HCT116 (cell line): ENCODE results near the gene MBTPS1. TPM values are rescaled to one million over a fixed set of nuclear protein-coding genes. Genes with fewer than 3 reads are reported as not detected.

Source experiments
- ATAC-seq: fragments of 200-7000 bp; cut with Tn5 transposase; 2 replicates; pipeline ENCODE4 v1.9.1; 2020; ENCODE audit warnings: mild to moderate bottlenecking, moderate library complexity
- BruUV-seq: library from RNA; stranded (reverse); fragments of 400-500 nt; replicated peaks from 2 replicates; lab custom pipeline; 2021; lab: Mats Ljungman, UMichigan
- CTCF ChIA-PET: fragments of 300-600 bp; sonication (Branson Sonifier 250); formaldehyde crosslinking; loops from one replicate; lab custom pipeline; 2021; ENCODE audit warnings: antibody characterized with exemption; lab: Charles Lee
- POLR2A ChIA-PET: fragments of 300-600, 350-600 bp; sonication (Branson Sonifier 250); formaldehyde crosslinking; loops from one replicate; lab custom pipeline; 2021; ENCODE audit warnings: antibody characterized with exemption; lab: Charles Lee
- RAD21 ChIA-PET, 2 experiments: fragments of 300-600 bp; sonication (Branson Sonifier 250); formaldehyde crosslinking; loops; one replicate each; lab custom pipeline; 2023; ENCODE audit warnings: low total read pairs in 2 of 2; ENCODE audit not compliant: uncharacterized antibody in 2 of 2, unreplicated experiment in 2 of 2, low non-redundant PET in 1 of 2; lab: Charles Lee
- DNase-seq: peaks from one replicate; pipeline ENCODE4 v3.0.0-alpha.2; 2010; ENCODE audit warnings: low read depth, low spot score
- H2AFZ ChIP-seq: fragments of 200-600 bp; shearing (Covaris generic), sonication (generic); 2 replicates; pipeline ENCODE4 v1.6.1; 2017; ENCODE audit warnings: low read depth, mixed run types, mixed read lengths, antibody characterized with exemption, low read length; ENCODE audit not compliant: poor library complexity, severe bottlenecking
- H3K27ac ChIP-seq: 2 replicates; pipeline ENCODE4 v1.5.1; 2012; ENCODE audit warnings: low read depth, low read length
- H3K27me3 ChIP-seq: fragments of 200-600 bp; sonication (generic); 2 replicates; pipeline ENCODE4 v1.6.1; 2016; ENCODE audit warnings: mixed run types, low read length, mixed read lengths; ENCODE audit not compliant: insufficient read depth
- H3K36me3 ChIP-seq, 2 experiments: fragments of 200-500 bp in 1 of 2; fragments of 200-600 bp in 1 of 2; sonication (Bioruptor generic) in 1 of 2; sonication (generic) in 1 of 2; 2 replicates each; pipeline versions ENCODE4 v1.5.1 to v1.6.1; 2014 to 2016; ENCODE audit warnings: low read length in 2 of 2, inconsistent platforms in 1 of 2, mixed read lengths in 1 of 2, mixed run types in 1 of 2; ENCODE audit not compliant: insufficient read depth in 2 of 2, control insufficient read depth in 1 of 2
- H3K4me1 ChIP-seq, 2 experiments: fragments of 200-600 bp in 1 of 2; sonication (generic) in 1 of 2; 2 replicates each; pipeline versions ENCODE4 v1.5.1 to v1.6.1; 2012 to 2017; ENCODE audit warnings: low read length in 2 of 2, inconsistent platforms in 1 of 2, mild to moderate bottlenecking in 1 of 2, mixed read lengths in 1 of 2, mixed run types in 1 of 2, moderate library complexity in 1 of 2; ENCODE audit not compliant: insufficient read depth in 2 of 2, control insufficient read depth in 1 of 2
- H3K4me2 ChIP-seq: fragments of 200-600 bp; sonication (generic); 2 replicates; pipeline ENCODE4 v1.6.1; 2017; ENCODE audit warnings: mixed run types, low read length, mixed read lengths
- H3K4me3 ChIP-seq, 2 experiments: fragments of 200-600 bp in 1 of 2; sonication (generic) in 1 of 2; replicated peaks in 1 of 2; 2 replicates each; pipeline ENCODE4 v1.5.1; 2011 to 2016; ENCODE audit warnings: low read length in 2 of 2, control low read depth in 1 of 2, low read depth in 1 of 2, mild to moderate bottlenecking in 1 of 2, mixed read lengths in 1 of 2, mixed run types in 1 of 2
- H3K79me2 ChIP-seq: fragments of 200-600 bp; sonication (generic); 2 replicates; pipeline ENCODE4 v1.6.1; 2017; ENCODE audit warnings: mild to moderate bottlenecking, mixed run types, low read length, moderate library complexity, mixed read lengths; ENCODE audit not compliant: insufficient read depth
- H3K9ac ChIP-seq: fragments of 200-600 bp; sonication (generic); 2 replicates; pipeline ENCODE4 v1.6.1; 2016; ENCODE audit warnings: low read length, mixed read lengths
- H3K9me2 ChIP-seq: fragments of 200-600 bp; sonication (generic), shearing (Covaris generic); 2 replicates; pipeline ENCODE4 v1.6.1; 2017; ENCODE audit warnings: mixed run types, mild to moderate bottlenecking, moderate library complexity; ENCODE audit not compliant: insufficient read depth
- H3K9me3 ChIP-seq, 2 experiments: fragments of 200-500 bp in 1 of 2; fragments of 200-600 bp in 1 of 2; sonication (Bioruptor generic) in 1 of 2; sonication (generic) in 1 of 2; 2 replicates each; pipeline ENCODE4 v1.6.1; 2014 to 2017; ENCODE audit warnings: low read length in 2 of 2, mixed read lengths in 2 of 2, inconsistent platforms in 1 of 2, low read depth in 1 of 2, mild to moderate bottlenecking in 1 of 2, mixed run types in 1 of 2, moderate library complexity in 1 of 2; ENCODE audit not compliant: control insufficient read depth in 1 of 2, insufficient read depth in 1 of 2
- H4K20me1 ChIP-seq: fragments of 200-600 bp; sonication (generic), shearing (Covaris generic); 2 replicates; pipeline ENCODE4 v1.6.1; 2017; ENCODE audit warnings: mixed run types, mild to moderate bottlenecking, moderate library complexity; ENCODE audit not compliant: insufficient read depth
- CEBPB ChIP-seq: IDR thresholded peaks from 2 replicates; pipeline ENCODE4 v1.6.1; 2012; ENCODE audit warnings: low read depth
- FOSL1 ChIP-seq: IDR thresholded peaks from 2 replicates; pipeline ENCODE4 v1.6.1; 2012; ENCODE audit warnings: low read depth
- SP1 ChIP-seq: IDR thresholded peaks from 2 replicates; pipeline ENCODE4 v1.6.1; 2012; ENCODE audit warnings: low read depth
- SRF ChIP-seq: IDR thresholded peaks from 2 replicates; pipeline ENCODE4 v1.6.1; 2012; ENCODE audit warnings: low read depth
- TCF7L2 ChIP-seq: IDR thresholded peaks from 2 replicates; pipeline ENCODE4 v1.7.0; 2011; ENCODE audit warnings: borderline replicate concordance, inconsistent platforms; ENCODE audit not compliant: insufficient read depth, insufficient read length; ENCODE audit errors: extremely low read depth
- YY1 ChIP-seq: IDR thresholded peaks from 2 replicates; pipeline ENCODE4 v1.6.1; 2011; ENCODE audit warnings: low read length, low read depth, moderate library complexity, mild to moderate bottlenecking; ENCODE audit not compliant: insufficient replicate concordance; ENCODE audit errors: extremely low read depth
- ZFX ChIP-seq: fragments of 450-650 bp; IDR thresholded peaks from 2 replicates; pipeline ENCODE4 v1.6.1; 2017
- ZNF274 ChIP-seq: fragments of 200-500 bp; sonication (Bioruptor generic); IDR thresholded peaks from 2 replicates; pipeline ENCODE4 v1.6.1; 2014; ENCODE audit warnings: mild to moderate bottlenecking, low read depth, low read length, inconsistent platforms
- intact Hi-C: fragments of 100-400 bp; cut with micrococcal nuclease; formaldehyde crosslinking; loops from 2 replicates; pipeline ENCODE4 v1.10.0; 2022
- total RNA-seq: library from RNA; stranded (reverse); gene quantifications from one replicate; pipeline ENCODE4 v1.2.1, GENCODE V29; 2021; ENCODE audit not compliant: unreplicated experiment

MBTPS1 gene
- total RNA-seq, 1 experiment from 2014 or later: 111 TPM

DNA sequence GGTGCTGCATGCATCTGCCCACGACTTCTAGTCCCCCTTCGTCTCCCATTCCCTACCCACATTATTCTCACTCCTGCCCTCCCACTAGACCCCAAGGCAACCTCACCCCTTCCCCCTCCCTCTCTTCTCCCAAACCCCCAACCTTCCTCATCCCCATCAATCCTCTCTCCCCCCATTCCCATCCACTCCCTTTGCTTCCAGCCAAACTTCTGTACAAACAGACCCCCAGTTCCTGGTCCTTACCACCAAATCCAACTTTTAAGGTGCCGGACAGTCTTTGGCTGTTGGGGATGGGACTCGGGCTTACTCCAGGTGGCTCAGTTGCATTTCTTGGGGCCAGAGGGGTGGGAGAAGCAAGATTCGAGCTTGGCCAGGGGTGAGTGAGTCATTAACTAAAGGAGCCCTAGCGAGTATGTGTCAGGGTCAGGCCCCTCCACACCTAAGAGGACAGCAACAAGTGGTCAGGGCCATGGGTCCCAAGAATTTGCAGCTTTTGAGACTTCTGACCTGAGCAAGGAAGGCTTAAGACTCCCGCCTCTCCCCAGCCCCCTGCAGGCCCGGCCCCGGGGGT is 74.3 kb downstream of the MBTPS1 start, which contains the start of gene SLC38A8:
SLC38A8 (minus strand) TSS at position 488 of the 571 bp plus-strand sequence. CDS start 638 bp downstream, outside the sequence.
- no peaks in the 10 kb centered on the region for H3K79me2 ChIP-seq
- peaks cover 2 to 5% of the 10 kb centered on the region in 2 experiments; a peak in 1 of 4 replicates for H3K4me1 ChIP-seq
- BruUV-seq: no TSS peak
- H3K9me3 ChIP-seq: no peaks in the 10 kb centered on the region
- no peaks in the 10 kb centered on the region for H3K36me3 ChIP-seq
- H3K9me2 ChIP-seq: no peaks in the 10 kb centered on the region
- DNase-seq (no peak), ATAC-seq (no peak)
- H4K20me1 ChIP-seq: no peaks in the 10 kb centered on the region
- CTCF ChIA-PET: interaction anchor here (1.2 to 1.5 kb wide), 2 partner anchors 28 to 87 kb away, joined by 3 read pairs; no protein-coding TSS in a partner anchor
- TF ChIP-seq TCF7L2 (no peak), FOSL1 (no peak)
- POLR2A ChIA-PET: interaction anchor here (2.0 kb wide), 1 partner anchor 28 kb away, joined by 7 read pairs; no protein-coding TSS in a partner anchor
- intact Hi-C loops: no loop called here
- H2AFZ ChIP-seq: no peak within 1 kb of the TSS
- no peak within 1 kb of the TSS for H3K4me2 ChIP-seq
- no peaks in the 10 kb centered on the region; the same call in 1 of the 2 replicates for H3K27me3 ChIP-seq
- RAD21 ChIA-PET: interaction anchor here in 1 of 2 experiments (2.1 kb wide), 1 partner anchor 86 kb away, joined by 7 read pairs; no protein-coding TSS in a partner anchor
- H3K9ac ChIP-seq: no peak within 1 kb of the TSS
- H3K4me3 ChIP-seq: no peak within 1 kb of the TSS
- H3K27ac ChIP-seq: no peak within 1 kb of the TSS

DNA sequence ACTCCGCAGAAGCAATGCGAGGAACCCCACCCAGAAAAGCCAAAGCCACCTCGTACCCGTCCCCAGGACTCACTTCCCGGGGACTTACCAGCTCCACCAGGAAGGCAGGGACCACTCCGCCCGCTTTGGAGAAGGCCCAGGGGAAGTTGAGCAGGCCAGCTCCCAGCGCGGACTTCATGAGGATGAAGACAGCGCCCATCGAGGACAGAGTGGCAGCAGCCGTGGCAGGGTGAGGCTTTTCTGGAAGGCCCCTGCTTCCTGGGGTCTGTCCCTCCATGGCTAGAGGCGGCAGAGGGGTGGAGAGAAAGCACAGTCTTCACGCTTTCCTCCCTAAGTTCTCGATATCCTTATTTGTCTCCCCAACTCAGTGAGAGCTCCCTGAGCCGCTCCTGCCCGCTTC is 74.9 kb downstream of the MBTPS1 start:
- ATAC-seq (no peak), DNase-seq (no peak)
- ChIA-PET POLR2A (interaction anchor here (2.0 kb wide), 1 partner anchor 28 kb away, joined by 7 read pairs; no protein-coding TSS in a partner anchor), CTCF (no interaction called here), RAD21 (no interaction called here)
- peaks cover 2 to 5% of the 10 kb centered on the region in 2 experiments; a peak in 1 of 4 replicates for H3K4me1 ChIP-seq
- BruUV-seq: no TSS peak
- no peaks in the 10 kb centered on the region for H3K79me2 ChIP-seq
- intact Hi-C loops: no loop called here
- no peak overlapping the region for H3K4me2 ChIP-seq
- no peaks in the 10 kb centered on the region for H4K20me1 ChIP-seq
- H3K9me3 ChIP-seq: no peaks in the 10 kb centered on the region
- H2AFZ ChIP-seq: no peak overlapping the region
- H3K27me3 ChIP-seq: no peaks in the 10 kb centered on the region; the same call in 1 of the 2 replicates
- H3K36me3 ChIP-seq: no peaks in the 10 kb centered on the region
- H3K9ac ChIP-seq: no peak overlapping the region
- H3K9me2 ChIP-seq: no peaks in the 10 kb centered on the region
- TF ChIP-seq SP1 (no peak), CEBPB (no peak), ZFX (no peak), ZNF274 (no peak), YY1 (no peak), SRF (no peak)
- no peak overlapping the region for H3K4me3 ChIP-seq
- no peak overlapping the region for H3K27ac ChIP-seq
